GM12801 (cell line): ENCODE results near the gene AGBL1.

ENCODE experiments used
- TF ChIP-seq, protein P1 (sequence below): IDR thresholded peaks from one replicate; pipeline ENCODE4 v1.5.1; 2011; ENCODE audit warnings: control low read depth; ENCODE audit not compliant: insufficient read length; ENCODE audit errors: extremely low read depth

AGBL1 gene

DNA sequence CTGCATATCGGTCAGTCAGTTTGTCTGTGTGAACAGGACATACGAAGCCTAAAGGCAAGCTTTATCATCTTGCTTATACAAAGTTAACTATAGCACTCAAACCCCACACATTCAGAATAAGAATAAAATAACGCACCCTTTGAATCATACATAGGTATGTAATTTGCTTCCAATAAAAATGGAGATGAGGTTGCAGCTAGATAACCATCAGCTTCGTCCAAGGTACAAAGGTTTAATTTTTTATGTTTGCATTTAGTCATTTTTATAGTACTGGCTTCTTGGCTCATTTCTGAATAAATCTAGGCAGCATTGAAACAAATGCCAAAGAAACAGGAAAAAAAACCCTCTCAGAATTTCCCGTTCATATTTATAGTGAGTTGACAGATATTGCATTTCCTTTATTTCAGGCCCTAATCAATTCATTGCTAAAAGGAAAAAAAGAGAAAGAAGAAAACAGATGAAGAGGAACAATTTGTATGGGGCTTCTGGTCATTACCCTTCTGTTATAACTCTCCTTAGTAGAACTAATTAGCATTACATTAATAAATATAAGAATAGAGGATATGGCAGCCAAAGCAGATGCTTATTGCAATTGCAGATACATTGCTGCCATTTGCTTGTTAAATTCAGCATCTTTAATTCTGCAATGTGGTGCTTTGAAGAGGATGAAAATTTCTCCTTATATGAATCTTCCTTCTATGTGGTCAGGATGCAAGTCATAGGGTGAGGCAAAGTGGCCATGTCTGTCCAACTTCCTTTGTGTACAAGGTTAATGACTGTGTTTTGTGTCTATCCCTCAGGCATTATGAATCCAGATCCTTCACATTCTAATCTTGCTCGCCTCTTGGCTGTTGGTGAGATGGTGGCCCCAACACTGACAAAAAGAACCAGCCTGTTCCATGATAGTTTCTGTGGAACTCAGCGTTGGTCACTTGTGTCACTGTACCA lies 550.0 kb downstream of the AGBL1 start:
- TF ChIP-seq, protein P1, sequence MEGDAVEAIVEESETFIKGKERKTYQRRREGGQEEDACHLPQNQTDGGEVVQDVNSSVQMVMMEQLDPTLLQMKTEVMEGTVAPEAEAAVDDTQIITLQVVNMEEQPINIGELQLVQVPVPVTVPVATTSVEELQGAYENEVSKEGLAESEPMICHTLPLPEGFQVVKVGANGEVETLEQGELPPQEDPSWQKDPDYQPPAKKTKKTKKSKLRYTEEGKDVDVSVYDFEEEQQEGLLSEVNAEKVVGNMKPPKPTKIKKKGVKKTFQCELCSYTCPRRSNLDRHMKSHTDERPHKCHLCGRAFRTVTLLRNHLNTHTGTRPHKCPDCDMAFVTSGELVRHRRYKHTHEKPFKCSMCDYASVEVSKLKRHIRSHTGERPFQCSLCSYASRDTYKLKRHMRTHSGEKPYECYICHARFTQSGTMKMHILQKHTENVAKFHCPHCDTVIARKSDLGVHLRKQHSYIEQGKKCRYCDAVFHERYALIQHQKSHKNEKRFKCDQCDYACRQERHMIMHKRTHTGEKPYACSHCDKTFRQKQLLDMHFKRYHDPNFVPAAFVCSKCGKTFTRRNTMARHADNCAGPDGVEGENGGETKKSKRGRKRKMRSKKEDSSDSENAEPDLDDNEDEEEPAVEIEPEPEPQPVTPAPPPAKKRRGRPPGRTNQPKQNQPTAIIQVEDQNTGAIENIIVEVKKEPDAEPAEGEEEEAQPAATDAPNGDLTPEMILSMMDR = no peak

DNA sequence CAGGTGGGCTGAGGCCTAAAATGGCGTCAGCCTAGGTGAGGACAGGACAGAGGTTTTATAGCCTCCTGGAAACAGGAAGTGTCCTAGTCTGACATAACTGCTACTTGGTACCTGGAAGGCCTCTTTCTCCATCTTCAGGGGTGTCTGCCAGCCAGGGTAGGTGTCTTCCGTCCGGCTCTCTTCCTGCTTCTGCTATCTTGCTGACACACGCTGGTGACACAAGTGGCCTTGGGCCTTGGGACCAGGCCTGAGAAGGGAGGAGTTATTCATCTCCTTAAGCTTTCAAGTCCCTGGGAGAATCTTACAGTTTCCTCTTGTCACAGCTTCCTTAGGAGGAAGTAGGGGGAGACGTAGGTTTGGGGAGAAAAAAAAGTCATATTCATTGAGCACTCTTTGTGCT lies 551.3 kb downstream of the AGBL1 start:
- TF ChIP-seq, protein P1 = no peak

DNA sequence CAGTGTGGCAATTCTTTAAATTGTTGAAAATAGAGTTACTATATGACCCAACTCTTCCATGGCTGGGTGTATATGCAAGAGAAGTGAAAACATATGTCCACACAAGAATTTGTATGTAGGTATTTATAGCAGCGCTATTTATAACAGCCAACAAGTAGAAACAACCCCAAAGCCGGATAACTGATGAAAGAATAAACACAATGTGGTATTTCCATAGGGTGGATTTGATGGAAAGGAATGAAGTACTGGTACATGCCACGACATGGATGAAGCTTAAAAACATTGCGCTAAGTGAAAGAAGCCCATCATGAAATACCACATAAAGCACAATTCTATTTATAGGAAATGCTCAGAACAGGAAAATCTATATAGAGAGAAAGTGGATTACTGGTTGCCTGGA lies 554.5 kb downstream of the AGBL1 start:
- TF ChIP-seq, protein P1 = no peak

DNA sequence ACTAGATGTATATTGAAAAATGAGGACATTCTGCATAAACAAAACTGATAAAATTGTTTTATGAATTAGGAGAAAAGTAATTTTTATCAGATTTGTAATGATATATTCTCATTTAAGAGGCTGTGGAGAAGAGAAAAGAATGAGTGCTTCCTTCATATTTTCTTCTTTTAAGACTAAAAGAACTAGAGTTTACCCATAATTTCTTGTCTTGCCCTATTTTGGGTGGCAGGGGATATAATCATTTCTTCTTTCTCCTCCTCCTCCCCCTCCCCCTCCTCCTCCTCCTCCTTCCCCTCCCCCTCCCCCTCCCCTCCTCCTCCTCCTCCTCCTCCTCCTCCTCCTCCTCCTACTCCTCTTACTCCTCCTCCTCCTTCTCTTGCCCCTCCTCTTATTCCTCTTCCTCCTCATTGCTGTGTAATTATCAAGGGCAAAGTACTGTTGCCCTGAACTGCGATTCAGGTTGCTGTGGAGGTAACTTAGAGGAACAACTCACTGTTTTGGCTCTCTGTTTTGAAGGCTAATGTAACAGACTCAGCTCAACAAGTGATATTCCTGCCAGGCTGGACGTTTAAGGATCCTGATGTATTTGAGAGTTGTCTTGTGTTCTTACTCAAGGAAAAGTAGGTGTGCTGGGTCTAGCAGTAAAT lies 555.4 kb downstream of the AGBL1 start:
- TF ChIP-seq, protein P1 = no peak

DNA sequence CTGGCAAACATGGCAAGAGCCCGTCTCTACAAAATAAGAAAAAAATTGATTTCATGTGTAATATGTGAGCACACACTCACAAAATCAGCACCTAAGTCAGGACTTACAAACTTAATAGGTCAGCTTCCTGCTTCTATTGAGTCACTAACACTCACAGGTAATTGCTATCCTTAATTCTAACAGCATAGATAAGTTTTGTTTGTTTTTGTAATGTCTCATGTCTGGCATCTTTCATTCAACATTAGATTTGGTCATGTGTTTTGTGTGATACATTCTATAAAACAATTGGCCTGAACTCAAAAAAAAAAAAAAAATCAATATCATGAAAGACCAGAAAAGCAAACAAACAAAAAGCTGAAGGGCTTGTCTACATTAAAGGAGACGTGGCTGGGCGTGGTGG lies 564.7 kb downstream of the AGBL1 start:
- TF ChIP-seq, protein P1 = no peak

DNA sequence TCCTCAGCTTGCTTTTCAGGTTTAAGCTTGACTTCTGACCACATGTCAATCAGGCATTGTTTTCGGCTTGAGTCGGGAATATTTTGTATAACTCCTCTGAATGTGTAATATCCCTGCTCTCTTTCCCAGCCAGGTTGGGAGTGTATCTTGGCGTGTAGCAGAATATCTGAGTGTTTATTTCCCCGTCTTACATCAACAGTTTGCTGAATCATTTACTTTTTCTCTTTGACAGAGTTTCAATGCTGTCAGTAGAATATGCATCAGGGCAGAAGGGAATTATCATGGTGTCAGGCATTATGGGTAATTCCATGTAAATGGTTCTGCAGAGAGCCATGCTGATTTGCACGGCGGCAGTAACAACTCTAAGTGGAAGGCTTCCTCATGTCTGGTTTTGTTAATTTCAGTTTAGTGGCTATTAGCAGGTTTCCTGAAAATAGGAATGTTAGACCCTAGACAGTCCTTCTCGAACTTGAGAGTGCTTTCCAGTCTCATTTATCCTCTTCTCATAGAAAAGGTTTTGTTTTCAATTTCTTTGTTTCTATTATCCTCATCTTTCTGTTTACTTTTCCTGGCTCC lies 566.3 kb downstream of the AGBL1 start:
- TF ChIP-seq, protein P1 = no peak

DNA sequence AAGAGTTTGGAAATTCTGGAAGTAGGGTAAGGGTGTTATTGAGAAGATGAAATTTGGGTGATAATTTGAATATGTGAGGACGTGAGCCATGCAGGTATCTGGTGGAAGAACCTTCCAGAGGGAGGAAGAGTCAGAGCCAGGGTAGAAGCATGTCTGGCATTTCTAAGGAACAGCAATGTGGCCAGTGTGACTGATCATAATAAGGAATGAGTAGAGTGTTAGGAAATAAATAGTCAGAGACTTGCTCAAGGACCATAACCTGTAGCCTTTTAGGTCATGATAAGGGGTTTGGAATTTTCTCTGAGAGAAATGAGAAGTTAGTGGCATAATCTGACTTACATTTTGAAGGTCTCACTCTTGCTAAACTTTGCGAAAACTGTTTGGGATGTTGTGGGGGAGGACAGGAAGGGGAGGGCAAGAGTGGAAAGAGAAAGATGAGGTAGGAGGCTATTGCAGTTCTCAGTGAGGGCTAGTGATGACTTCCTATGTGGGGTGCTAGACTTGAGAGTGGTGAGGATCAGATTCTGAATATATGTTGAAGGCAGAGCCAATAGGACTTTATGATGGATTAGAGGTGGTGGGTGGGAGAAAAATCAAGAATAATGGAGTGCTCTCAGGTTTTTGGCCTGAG lies 568.3 kb downstream of the AGBL1 start:
- TF ChIP-seq, protein P1 = no peak
